Stimulated activated CD4-positive, alpha-beta T cell treated with anti-CD3 and anti-CD28 coated beads, TNF-alpha, amount 100 ng/mL, for 48 hours (primary cell): ENCODE results near the gene NPY5R.

Source experiments
- DNase-seq, 3 donors: peaks; one replicate each; pipeline ENCODE4 v3.0.0-alpha.2; 2020; ENCODE audit warnings: low read depth in 3 of 3

The NPY5R gene

GRCh38 chr4:163384926-163385325, 41.2 kb downstream of the NPY5R start:
- DNase-seq, result no peak

- DNase-seq, result no peak
Observed at GRCh38 chr4:163385466-163385865, 41.8 kb downstream of the NPY5R start.

GRCh38 chr4:163391756-163392155, 48.1 kb downstream of the NPY5R start:
- no peak for DNase-seq

GRCh38 chr4:163392328-163392727, 48.6 kb downstream of the NPY5R start:
- DNase-seq, result no peak

- DNase-seq, result no peak
Observed at GRCh38 chr4:163393471-163393870, 49.8 kb downstream of the NPY5R start.

- DNase-seq, result no peak
Observed at GRCh38 chr4:163395055-163395454, 51.4 kb downstream of the NPY5R start.

GRCh38 chr4:163395758-163396157, 52.1 kb downstream of the NPY5R start:
- DNase-seq, result no peak

GRCh38 chr4:163398238-163398637, 54.5 kb downstream of the NPY5R start:
- DNase-seq, result no peak

- no peak for DNase-seq
Observed at GRCh38 chr4:163400911-163401310, 57.2 kb downstream of the NPY5R start.
